ENCODE measurements around the gene RIBC2. TPM values are rescaled to one million over a fixed set of nuclear protein-coding genes. Genes with fewer than 3 reads are reported as not detected.

The RIBC2 gene
- total and polyA plus RNA-seq, 11 donors, result 0.07 to 1.0 TPM; not detected in 9

DNA sequence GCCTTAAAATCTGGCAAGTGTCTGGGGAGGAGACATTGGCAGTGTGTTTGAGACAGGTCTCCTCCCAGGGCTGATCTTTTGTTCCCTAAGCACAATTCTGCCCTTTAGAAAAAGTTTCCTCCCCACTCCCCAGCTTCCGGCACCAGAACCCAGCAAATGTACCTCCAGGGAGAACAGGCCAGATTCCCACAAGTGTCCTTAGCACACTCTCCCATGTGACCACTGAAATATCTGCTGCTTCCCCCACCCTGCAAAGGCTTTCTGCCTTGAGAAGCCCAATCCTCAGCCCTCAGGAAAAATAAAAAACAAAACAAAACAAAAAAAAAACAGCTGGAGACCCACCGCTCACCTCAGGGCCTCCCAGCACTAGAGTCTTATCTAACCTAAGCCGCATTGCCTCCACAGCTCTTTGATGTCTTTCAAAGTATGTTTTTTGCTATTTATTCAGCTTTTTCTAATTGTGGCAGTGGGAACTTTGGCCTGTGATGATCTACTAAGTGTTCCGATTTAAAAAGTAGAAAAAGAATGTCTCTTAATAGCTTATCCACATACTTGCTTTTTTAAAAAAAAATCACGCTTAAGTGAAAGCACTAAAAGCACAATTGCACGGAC, 60.2 kb downstream of the RIBC2 start:
- Histone ChIP-seq H3K27me3 (no peaks in the 10 kb centered on the region), H3K4me1 (peaks cover 0 to 46% (median 4%) of the 10 kb centered on the region in 12 donors), H3K9me3 (no peaks in the 10 kb centered on the region), H3K36me3 (no peaks in the 10 kb centered on the region), H3K27ac (peak overlapping the region in 5 of 12 donors; percentile 6 to 53 (median 27)), H3K4me3 (no peak overlapping the region)
- ATAC-seq, result peak in 3 of 4 donors; percentile 14 to 41 (median 30)
- TF ChIP-seq, protein P1, sequence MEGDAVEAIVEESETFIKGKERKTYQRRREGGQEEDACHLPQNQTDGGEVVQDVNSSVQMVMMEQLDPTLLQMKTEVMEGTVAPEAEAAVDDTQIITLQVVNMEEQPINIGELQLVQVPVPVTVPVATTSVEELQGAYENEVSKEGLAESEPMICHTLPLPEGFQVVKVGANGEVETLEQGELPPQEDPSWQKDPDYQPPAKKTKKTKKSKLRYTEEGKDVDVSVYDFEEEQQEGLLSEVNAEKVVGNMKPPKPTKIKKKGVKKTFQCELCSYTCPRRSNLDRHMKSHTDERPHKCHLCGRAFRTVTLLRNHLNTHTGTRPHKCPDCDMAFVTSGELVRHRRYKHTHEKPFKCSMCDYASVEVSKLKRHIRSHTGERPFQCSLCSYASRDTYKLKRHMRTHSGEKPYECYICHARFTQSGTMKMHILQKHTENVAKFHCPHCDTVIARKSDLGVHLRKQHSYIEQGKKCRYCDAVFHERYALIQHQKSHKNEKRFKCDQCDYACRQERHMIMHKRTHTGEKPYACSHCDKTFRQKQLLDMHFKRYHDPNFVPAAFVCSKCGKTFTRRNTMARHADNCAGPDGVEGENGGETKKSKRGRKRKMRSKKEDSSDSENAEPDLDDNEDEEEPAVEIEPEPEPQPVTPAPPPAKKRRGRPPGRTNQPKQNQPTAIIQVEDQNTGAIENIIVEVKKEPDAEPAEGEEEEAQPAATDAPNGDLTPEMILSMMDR (IDR thresholded peaks at IDR 0.05), result no peak
- no peak for TF ChIP-seq POLR2A (IDR thresholded peaks at IDR 0.05)
- intact Hi-C loops (cut with DNase I), result no loop called here
- DNase-seq, result peak in 2 of 5 donors; percentile 23 to 25
- 71 to 80% (median 73%) methylated on average over 6 of the region's 6 CpGs for WGBS, 4 donors

DNA sequence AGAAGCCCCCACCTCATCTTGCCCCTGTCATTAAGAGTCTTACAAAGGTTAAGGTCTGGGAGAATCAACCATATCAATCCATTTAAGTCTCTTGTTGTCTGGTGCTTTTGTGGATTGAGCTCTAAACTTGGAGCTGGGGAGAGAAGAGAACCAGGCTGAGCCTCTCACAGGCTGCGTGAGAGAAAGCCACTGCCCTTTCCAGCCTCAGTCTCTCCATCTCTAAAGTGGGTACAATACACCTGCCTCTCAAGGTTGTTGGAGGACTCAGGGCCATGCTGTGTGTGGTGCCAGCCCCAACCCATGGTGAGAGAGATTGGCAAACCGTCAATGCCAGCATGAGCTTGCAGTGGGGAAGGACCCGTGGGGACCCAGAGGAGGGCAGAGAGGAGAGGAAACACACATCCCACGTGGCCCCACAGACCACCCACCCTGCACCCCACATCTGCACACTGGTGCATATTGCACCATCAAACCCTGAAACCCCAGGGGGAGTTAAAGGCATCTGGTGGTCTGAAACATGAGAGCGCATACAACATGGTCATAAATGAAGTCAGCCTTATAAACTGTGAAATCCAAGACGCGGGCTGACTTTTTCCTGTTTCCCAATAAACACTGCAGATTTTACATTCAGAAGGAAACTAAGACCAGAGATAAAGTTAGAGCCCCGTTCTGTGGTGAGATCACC, 61.7 kb downstream of the RIBC2 start:
- Histone ChIP-seq H3K4me3 (no peak overlapping the region), H3K27me3 (no peaks in the 10 kb centered on the region), H3K36me3 (no peaks in the 10 kb centered on the region), H3K9me3 (no peaks in the 10 kb centered on the region), H3K4me1 (peaks cover 0 to 37% (median 2%) of the 10 kb centered on the region in 12 donors), H3K27ac (peak overlapping the region in 1 of 12 donors; percentile 20)
- WGBS, 4 donors, result 63 to 68% (median 66%) methylated on average over 8 of the region's 8 CpGs
- DNase-seq (no peak), ATAC-seq (no peak)
- TF ChIP-seq POLR2A (IDR thresholded peaks at IDR 0.05), result no peak
- TF ChIP-seq, protein P1 (IDR thresholded peaks at IDR 0.05), result no peak
- intact Hi-C loops (cut with DNase I), result no loop called here

DNA sequence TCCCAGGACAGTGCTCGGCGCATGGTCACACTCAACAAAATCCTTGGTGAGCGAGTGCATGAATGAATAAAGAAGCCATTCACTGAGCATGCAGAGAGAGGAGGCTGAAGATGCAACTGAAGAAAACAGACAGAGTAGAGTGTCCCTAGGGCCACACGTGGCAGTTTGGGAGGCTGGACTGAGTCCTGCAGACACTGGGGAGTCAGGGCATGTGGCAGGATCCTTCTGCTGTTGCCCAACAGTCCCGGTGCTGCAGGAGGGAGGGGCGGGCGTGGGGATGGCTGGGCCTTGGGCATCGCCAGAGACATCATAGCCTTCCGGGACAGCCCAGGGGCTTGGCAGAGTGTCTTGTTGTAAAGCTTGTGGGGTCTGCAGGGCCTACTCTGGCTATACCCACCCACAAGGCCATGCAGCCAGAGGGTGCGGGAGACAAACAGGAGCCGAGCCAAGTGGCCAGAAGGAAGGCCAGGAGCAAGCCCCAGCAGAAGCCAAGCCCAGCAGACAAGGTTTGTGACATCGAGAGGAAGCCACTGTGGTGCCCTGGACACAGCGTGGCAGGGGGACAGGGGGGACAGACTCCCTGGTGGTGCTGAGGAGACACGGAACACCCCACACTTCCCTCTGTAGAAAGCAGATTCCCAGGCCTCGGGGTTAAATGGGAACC, 62.5 kb downstream of the RIBC2 start:
- peak in 1 of 5 donors; percentile 71 for DNase-seq
- WGBS, 4 donors, result 76 to 87% (median 80%) methylated on average over 12 to 15 of the region's 15 CpGs
- Histone ChIP-seq H3K4me3 (no peak overlapping the region), H3K27ac (no peak overlapping the region), H3K27me3 (no peaks in the 10 kb centered on the region), H3K9me3 (no peaks in the 10 kb centered on the region), H3K36me3 (no peaks in the 10 kb centered on the region), H3K4me1 (peaks cover 0 to 32% (median 2%) of the 10 kb centered on the region in 12 donors)
- peak in 2 of 4 donors; percentile 30 to 61 for ATAC-seq
- intact Hi-C loops (cut with DNase I), result no loop called here
- TF ChIP-seq POLR2A (IDR thresholded peaks at IDR 0.05), result no peak
- TF ChIP-seq, protein P1 (IDR thresholded peaks at IDR 0.05), result no peak

DNA sequence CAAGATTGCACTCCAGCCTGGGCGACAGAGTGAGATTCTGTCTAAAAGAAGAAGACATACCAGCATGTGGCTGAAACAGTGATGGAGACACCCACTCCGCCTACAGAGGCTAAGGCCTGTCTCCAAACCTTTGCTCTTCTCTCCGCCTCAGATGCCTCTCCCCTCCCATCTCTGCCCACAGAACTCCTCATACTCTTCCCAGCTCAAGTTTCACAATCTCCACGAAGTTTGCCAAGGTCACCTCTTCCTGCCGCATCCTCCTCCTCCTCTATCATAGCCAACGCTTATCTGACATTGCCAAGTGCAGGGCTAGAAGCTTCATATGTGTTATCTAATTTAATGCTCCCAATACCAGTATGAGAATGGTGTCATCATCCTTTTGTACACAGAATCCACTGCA, 63.3 kb downstream of the RIBC2 start:
- 76 to 81% (median 77%) methylated on average over 6 of the region's 6 CpGs for WGBS, 4 donors
- Histone ChIP-seq H3K4me1 (peaks cover 0 to 32% (median 2%) of the 10 kb centered on the region in 12 donors), H3K27me3 (no peaks in the 10 kb centered on the region), H3K9me3 (no peaks in the 10 kb centered on the region), H3K27ac (no peak overlapping the region), H3K36me3 (no peaks in the 10 kb centered on the region), H3K4me3 (no peak overlapping the region)
- no peak for DNase-seq
- no peak for TF ChIP-seq POLR2A (IDR thresholded peaks at IDR 0.05)
- TF ChIP-seq, protein P1 (IDR thresholded peaks at IDR 0.05), result no peak
- intact Hi-C loops (cut with DNase I), result no loop called here
- ATAC-seq, result no peak
